GM21619 (cell line): ENCODE results near the gene CCDC33.

Source experiments
- ATAC-seq: cut with Tn5 transposase; IDR thresholded peaks from one replicate; pipeline ENCODE4 v1.9.1; 2021; ENCODE audit not compliant: unreplicated experiment

CCDC33 gene

GRCh38 chr15:74228723-74229081, 7.4 kb upstream of the CCDC33 start:
- ATAC-seq, result no peak

- no peak for ATAC-seq
These were observed 6.4 kb upstream of the CCDC33 start for GRCh38 chr15:74229686-74230085.

GRCh38 chr15:74231475-74231874, 4.7 kb upstream of the CCDC33 start:
- ATAC-seq, result no peak

- ATAC-seq, result no peak
These were observed 2.8 kb upstream of the CCDC33 start for GRCh38 chr15:74233373-74233772.

- no peak for ATAC-seq
These were observed 2.1 kb upstream of the CCDC33 start for GRCh38 chr15:74233851-74234597.

- ATAC-seq, result no peak
These were observed 1.6 kb upstream of the CCDC33 start for GRCh38 chr15:74234598-74234875.

- no peak for ATAC-seq
These were observed 3.1 kb downstream of the CCDC33 start for GRCh38 chr15:74239051-74239705.

- ATAC-seq, result no peak
These were observed 4.0 kb downstream of the CCDC33 start for GRCh38 chr15:74240002-74240568.

GRCh38 chr15:74240897-74241614, 4.9 kb downstream of the CCDC33 start:
- ATAC-seq, result no peak

- ATAC-seq, result no peak
These were observed 6.5 kb downstream of the CCDC33 start for GRCh38 chr15:74242441-74243185.

GRCh38 chr15:74243431-74243830, 7.3 kb downstream of the CCDC33 start:
- ATAC-seq, result no peak

GRCh38 chr15:74244822-74245341, 8.8 kb downstream of the CCDC33 start:
- ATAC-seq, result no peak

- ATAC-seq, result no peak
These were observed 9.3 kb downstream of the CCDC33 start for GRCh38 chr15:74245342-74245931.

GRCh38 chr15:74250266-74250665, 14.1 kb downstream of the CCDC33 start:
- no peak for ATAC-seq

- ATAC-seq, result no peak
These were observed 15.1 kb downstream of the CCDC33 start for GRCh38 chr15:74251131-74251811.

- no peak for ATAC-seq
These were observed 16.2 kb downstream of the CCDC33 start for GRCh38 chr15:74252291-74252690.

GRCh38 chr15:74252721-74253120, 16.6 kb downstream of the CCDC33 start:
- ATAC-seq, result no peak

- ATAC-seq, result no peak
These were observed 17.2 kb downstream of the CCDC33 start for GRCh38 chr15:74253211-74253921.

GRCh38 chr15:74257105-74257504, 21.0 kb downstream of the CCDC33 start:
- ATAC-seq, result no peak
